Measurements from ENCODE around the gene MRPL23. TPM values are rescaled to one million over a fixed set of nuclear protein-coding genes. Genes with fewer than 3 reads are reported as not detected.
"Not testable (repeated sequence)": the region's sequence is repeated elsewhere in the genome, so short reads cannot be mapped to it uniquely, and the experiment has no call there.

MRPL23 gene
- total RNA-seq, 1 donor from 2014 or later, result 26.9 TPM

DNA sequence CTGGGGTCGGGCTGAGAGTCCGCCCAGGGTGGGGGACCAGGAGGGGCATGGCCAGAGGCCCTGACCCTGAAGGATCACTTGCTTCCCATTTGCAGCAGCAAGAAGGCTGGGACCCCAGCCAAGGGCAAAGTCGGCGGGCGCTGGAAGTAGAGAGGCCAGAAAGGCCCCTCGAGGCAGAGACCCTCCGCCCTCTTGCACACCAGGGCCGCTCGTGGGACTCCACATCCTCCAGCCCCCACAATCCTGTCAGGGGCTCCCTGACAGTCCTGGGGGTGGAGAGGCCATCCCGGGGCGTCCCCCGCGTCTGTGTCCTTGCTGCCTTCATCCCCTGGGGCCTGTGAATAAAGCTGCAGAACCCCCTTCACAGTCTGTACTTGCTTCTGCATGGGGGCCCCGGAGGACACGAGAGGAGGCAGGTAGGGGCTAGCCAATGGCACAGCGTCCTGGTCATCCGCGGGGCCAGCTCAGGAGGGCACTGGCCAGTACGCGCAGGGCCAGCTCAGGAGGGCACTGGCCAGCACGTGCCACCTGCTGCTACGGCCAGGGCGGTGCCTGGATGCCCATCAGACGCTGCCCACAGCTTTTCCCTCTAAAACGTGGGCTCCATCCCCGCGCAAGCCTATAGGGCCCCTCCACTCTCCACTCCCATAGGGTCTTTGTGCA, 8.7 kb upstream of the MRPL23 start:
- Histone ChIP-seq H2AFZ (ENCODE audit: low read depth, low read length) (no peak overlapping the region), H4K20me1 (ENCODE audit: insufficient read depth, low read length) (no peaks in the 10 kb centered on the region), H3K27ac (ENCODE audit: low read depth, low read length) (no peak overlapping the region), H3K27me3 (ENCODE audit: insufficient read depth, low read length) (no peaks in the 10 kb centered on the region), H3K79me2 (ENCODE audit: insufficient read depth, low read length) (no peaks in the 10 kb centered on the region), H3K9ac (ENCODE audit: low read length) (no peak overlapping the region), H3K9me3 (ENCODE audit: insufficient read depth, low read depth, low read length) (no peaks in the 10 kb centered on the region), H3K36me3 (ENCODE audit: insufficient read depth, low read length) (no peaks in the 10 kb centered on the region), H3K4me1 (ENCODE audit: insufficient read depth, low read length) (no peaks in the 10 kb centered on the region), H3K4me2 (ENCODE audit: low read length) (no peak overlapping the region), H3K4me3 (ENCODE audit: insufficient read depth, low read depth, low read length) (no peak overlapping the region)
- peaks cover 4% of the 10 kb centered on the region for H3K9me3 Mint-ChIP-seq (ENCODE audit: unreplicated experiment)
- no peak overlapping the region for H3K27ac Mint-ChIP-seq (ENCODE audit: unreplicated experiment)
- H3K36me3 Mint-ChIP-seq (ENCODE audit: low read depth, unreplicated experiment), result no peaks in the 10 kb centered on the region
- H3K4me3 Mint-ChIP-seq (ENCODE audit: unreplicated experiment), result no peak overlapping the region
- peaks cover 3% of the 10 kb centered on the region for H3K4me1 Mint-ChIP-seq (ENCODE audit: low read depth, unreplicated experiment)
- FAIRE-seq (no peak), DNase-seq (ENCODE audit: low read depth) (no peak)
- no peak for TF ChIP-seq EZH2 (IDR thresholded peaks at IDR 0.05; ENCODE audit: insufficient read depth, low read length)
- TF ChIP-seq, protein P1, sequence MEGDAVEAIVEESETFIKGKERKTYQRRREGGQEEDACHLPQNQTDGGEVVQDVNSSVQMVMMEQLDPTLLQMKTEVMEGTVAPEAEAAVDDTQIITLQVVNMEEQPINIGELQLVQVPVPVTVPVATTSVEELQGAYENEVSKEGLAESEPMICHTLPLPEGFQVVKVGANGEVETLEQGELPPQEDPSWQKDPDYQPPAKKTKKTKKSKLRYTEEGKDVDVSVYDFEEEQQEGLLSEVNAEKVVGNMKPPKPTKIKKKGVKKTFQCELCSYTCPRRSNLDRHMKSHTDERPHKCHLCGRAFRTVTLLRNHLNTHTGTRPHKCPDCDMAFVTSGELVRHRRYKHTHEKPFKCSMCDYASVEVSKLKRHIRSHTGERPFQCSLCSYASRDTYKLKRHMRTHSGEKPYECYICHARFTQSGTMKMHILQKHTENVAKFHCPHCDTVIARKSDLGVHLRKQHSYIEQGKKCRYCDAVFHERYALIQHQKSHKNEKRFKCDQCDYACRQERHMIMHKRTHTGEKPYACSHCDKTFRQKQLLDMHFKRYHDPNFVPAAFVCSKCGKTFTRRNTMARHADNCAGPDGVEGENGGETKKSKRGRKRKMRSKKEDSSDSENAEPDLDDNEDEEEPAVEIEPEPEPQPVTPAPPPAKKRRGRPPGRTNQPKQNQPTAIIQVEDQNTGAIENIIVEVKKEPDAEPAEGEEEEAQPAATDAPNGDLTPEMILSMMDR (IDR thresholded peaks at IDR 0.05; ENCODE audit: insufficient read depth, low read depth, low read length), result no peak
- peaks cover 12% of the 10 kb centered on the region for H3K27me3 Mint-ChIP-seq (ENCODE audit: low read depth, unreplicated experiment)

DNA sequence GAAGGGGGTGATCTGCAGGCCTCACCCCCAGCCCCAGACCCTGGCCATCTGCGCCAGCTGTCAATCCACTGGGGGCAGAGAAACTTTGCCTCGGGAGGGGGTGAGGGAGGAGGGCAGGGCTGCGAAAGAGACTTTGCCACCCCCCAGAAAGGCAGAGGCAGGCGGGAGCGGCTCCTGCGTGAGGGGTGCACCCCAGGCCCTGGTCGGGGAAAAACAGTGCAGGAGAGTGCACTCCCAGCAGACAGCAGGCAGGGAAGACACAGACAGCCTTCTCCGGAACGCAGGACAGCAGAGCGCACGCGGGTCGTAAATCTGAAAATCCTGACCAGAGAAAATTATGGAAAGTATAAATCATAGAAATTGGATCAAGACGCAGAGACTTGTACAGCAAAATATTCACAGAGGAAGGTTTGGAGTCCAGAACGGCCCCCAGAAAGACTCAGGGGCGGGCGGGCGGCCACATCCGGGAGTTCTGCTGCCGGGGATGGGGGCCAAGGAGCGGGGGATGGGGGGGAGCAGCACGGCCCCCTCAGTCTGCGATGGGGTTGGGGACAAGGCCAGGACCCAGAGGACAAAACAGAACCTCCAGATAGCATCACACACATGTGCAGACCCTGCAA, 8.0 kb upstream of the MRPL23 start:
- Mint-ChIP-seq H3K27ac (ENCODE audit: unreplicated experiment) (no peak overlapping the region), H3K36me3 (ENCODE audit: low read depth, unreplicated experiment) (no peaks in the 10 kb centered on the region), H3K9me3 (ENCODE audit: unreplicated experiment) (peaks cover 4% of the 10 kb centered on the region), H3K27me3 (ENCODE audit: low read depth, unreplicated experiment) (peaks cover 5% of the 10 kb centered on the region), H3K4me1 (ENCODE audit: low read depth, unreplicated experiment) (peaks cover 3% of the 10 kb centered on the region), H3K4me3 (ENCODE audit: unreplicated experiment) (no peak overlapping the region)
- Histone ChIP-seq H3K9me3 (ENCODE audit: insufficient read depth, low read depth, low read length) (no peaks in the 10 kb centered on the region), H3K79me2 (ENCODE audit: insufficient read depth, low read length) (no peaks in the 10 kb centered on the region), H3K9ac (ENCODE audit: low read length) (no peak overlapping the region), H3K4me3 (ENCODE audit: insufficient read depth, low read depth, low read length) (no peak overlapping the region), H3K36me3 (ENCODE audit: insufficient read depth, low read length) (no peaks in the 10 kb centered on the region), H4K20me1 (ENCODE audit: insufficient read depth, low read length) (no peaks in the 10 kb centered on the region), H3K4me1 (ENCODE audit: insufficient read depth, low read length) (no peaks in the 10 kb centered on the region), H3K4me2 (ENCODE audit: low read length) (no peak overlapping the region), H2AFZ (ENCODE audit: low read depth, low read length) (no peak overlapping the region), H3K27ac (ENCODE audit: low read depth, low read length) (no peak overlapping the region), H3K27me3 (ENCODE audit: insufficient read depth, low read length) (no peaks in the 10 kb centered on the region)
- FAIRE-seq, result no peak
- TF ChIP-seq EZH2 (IDR thresholded peaks at IDR 0.05; ENCODE audit: insufficient read depth, low read length), result no peak
- TF ChIP-seq, protein P1 (IDR thresholded peaks at IDR 0.05; ENCODE audit: insufficient read depth, low read depth, low read length), result no peak
- DNase-seq (ENCODE audit: low read depth), result no peak

DNA sequence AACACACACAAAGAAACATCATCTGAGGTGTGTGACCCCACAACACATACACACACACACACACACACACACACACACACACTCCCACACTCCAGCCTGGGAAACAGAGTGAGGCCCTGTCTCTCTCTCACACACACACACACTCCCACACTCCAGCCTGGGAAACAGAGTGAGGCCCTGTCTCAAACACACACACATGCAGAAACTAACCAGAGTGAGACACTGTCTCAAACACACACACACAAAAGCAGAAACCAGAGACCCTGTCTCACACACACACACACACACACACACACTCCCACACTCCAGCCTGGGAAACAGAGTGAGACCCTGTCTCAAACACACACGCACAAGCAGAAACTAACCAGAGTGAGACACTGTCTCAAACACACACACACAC, 7.3 kb upstream of the MRPL23 start:
- FAIRE-seq; H3K4me1 ChIP-seq (ENCODE audit: insufficient read depth, low read length); H3K9ac ChIP-seq (ENCODE audit: low read length); H2AFZ ChIP-seq (ENCODE audit: low read depth, low read length); H3K27me3 Mint-ChIP-seq (ENCODE audit: low read depth, unreplicated experiment); H3K36me3 ChIP-seq (ENCODE audit: insufficient read depth, low read length); H3K79me2 ChIP-seq (ENCODE audit: insufficient read depth, low read length); H3K9me3 Mint-ChIP-seq (ENCODE audit: unreplicated experiment); H3K4me3 Mint-ChIP-seq (ENCODE audit: unreplicated experiment); H3K27me3 ChIP-seq (ENCODE audit: insufficient read depth, low read length); H3K36me3 Mint-ChIP-seq (ENCODE audit: low read depth, unreplicated experiment); H3K27ac ChIP-seq (ENCODE audit: low read depth, low read length); H3K4me3 ChIP-seq (ENCODE audit: insufficient read depth, low read depth, low read length); H4K20me1 ChIP-seq (ENCODE audit: insufficient read depth, low read length); H3K4me1 Mint-ChIP-seq (ENCODE audit: low read depth, unreplicated experiment); H3K4me2 ChIP-seq (ENCODE audit: low read length); H3K9me3 ChIP-seq (ENCODE audit: insufficient read depth, low read depth, low read length): not testable (repeated sequence)
- DNase-seq (ENCODE audit: low read depth), result peak; percentile 24
- H3K27ac Mint-ChIP-seq (ENCODE audit: unreplicated experiment), result peak overlapping the region; percentile 85

Measured in astrocyte (in vitro differentiated cells and primary cell).